SK-N-SH treated with all-trans-retinoic acid at 6 μM for 48 hours (cell line): Measurements from ENCODE around the gene AXIN2.

Experiments
- ATAC-seq: fragments of 200-7000 bp; cut with Tn5 transposase; 3 replicates; pipeline ENCODE4 v1.9.1; 2020; ENCODE audit warnings: mild to moderate bottlenecking, moderate library complexity
- ARNTL ChIP-seq: fragments of 450-650 bp; formaldehyde crosslinking; IDR thresholded peaks from 2 replicates; pipeline ENCODE4 v1.5.0; 2020; ENCODE audit warnings: low read depth, mild to moderate bottlenecking, moderate library complexity, borderline replicate concordance
- BACH2 ChIP-seq: fragments of 250-450 bp; sonication (Bioruptor Pico); IDR thresholded peaks from 2 replicates; pipeline ENCODE4 v1.9.0; 2021; ENCODE audit warnings: mild to moderate bottlenecking, borderline replicate concordance
- CSDC2 ChIP-seq: fragments of 250-450 bp; sonication (Bioruptor Pico); IDR thresholded peaks from 2 replicates; pipeline ENCODE4 v1.5.0; 2020; ENCODE audit warnings: mild to moderate bottlenecking, moderate library complexity
- GLIS3 ChIP-seq: fragments of 250-450 bp; sonication (Bioruptor Pico); IDR thresholded peaks from 2 replicates; pipeline ENCODE4 v1.5.0; 2020; ENCODE audit warnings: mild to moderate bottlenecking, moderate library complexity
- ISL1 ChIP-seq: fragments of 250-450 bp; sonication (Bioruptor Pico); IDR thresholded peaks from 2 replicates; pipeline ENCODE4 v2.1.2; 2022; ENCODE audit warnings: mild to moderate bottlenecking, moderate library complexity
- OSR1 ChIP-seq: fragments of 250-450 bp; sonication (Bioruptor Pico); IDR thresholded peaks from 2 replicates; pipeline ENCODE4 v1.8.0; 2022; ENCODE audit warnings: moderate library complexity, mild to moderate bottlenecking, inconsistent platforms
- PPARA ChIP-seq: fragments of 250-450 bp; sonication (Bioruptor Pico); IDR thresholded peaks from 2 replicates; pipeline ENCODE4 v1.5.0; 2020; ENCODE audit warnings: mild to moderate bottlenecking, borderline replicate concordance
- RARB ChIP-seq: fragments of 250-450 bp; sonication (Bioruptor Pico); IDR thresholded peaks from 2 replicates; pipeline ENCODE4 v1.8.0; 2021; ENCODE audit warnings: mild to moderate bottlenecking, moderate library complexity
- TCF4 ChIP-seq: fragments of 250-450 bp; sonication (Bioruptor Pico); IDR thresholded peaks from 2 replicates; pipeline ENCODE4 v1.8.0; 2021; ENCODE audit warnings: mild to moderate bottlenecking, moderate library complexity, borderline replicate concordance
- TOX ChIP-seq: fragments of 250-450 bp; sonication (Bioruptor Pico); IDR thresholded peaks from 2 replicates; pipeline ENCODE4 v1.8.0; 2021; ENCODE audit warnings: mild to moderate bottlenecking, moderate library complexity, borderline replicate concordance
- TSHZ2 ChIP-seq: fragments of 250-450 bp; sonication (Bioruptor Pico); IDR thresholded peaks from 2 replicates; pipeline ENCODE4 v1.5.0; 2020; ENCODE audit warnings: mild to moderate bottlenecking, moderate library complexity
- ZC3H10 ChIP-seq: fragments of 250-450 bp; sonication (Bioruptor Pico); IDR thresholded peaks from 2 replicates; pipeline ENCODE4 v1.5.1; 2021; ENCODE audit warnings: mild to moderate bottlenecking, moderate library complexity
- ZFP3 ChIP-seq: fragments of 250-450 bp; sonication (Bioruptor Pico); IDR thresholded peaks from 2 replicates; pipeline ENCODE4 v1.5.0; 2020; ENCODE audit warnings: mild to moderate bottlenecking, moderate library complexity
- ZFP30 ChIP-seq: fragments of 450-650 bp; formaldehyde crosslinking; IDR thresholded peaks from 2 replicates; pipeline ENCODE4 v1.5.0; 2022; ENCODE audit warnings: mild to moderate bottlenecking, moderate library complexity
- ZNF565 ChIP-seq: fragments of 450-650 bp; formaldehyde crosslinking; conservative IDR thresholded peaks from 2 replicates; pipeline ENCODE4 v1.5.0; 2020; ENCODE audit warnings: low read depth, mild to moderate bottlenecking, moderate library complexity
- ZNF70 ChIP-seq: fragments of 450-650 bp; formaldehyde crosslinking; IDR thresholded peaks from 2 replicates; pipeline ENCODE4 v1.5.0; 2020; ENCODE audit warnings: mild to moderate bottlenecking, moderate library complexity
- ZNF8 ChIP-seq: fragments of 450-650 bp; formaldehyde crosslinking; IDR thresholded peaks from 2 replicates; pipeline ENCODE4 v1.5.0; 2020; ENCODE audit warnings: mild to moderate bottlenecking, moderate library complexity
- TF ChIP-seq, protein P1 (sequence below): fragments of 250-450 bp; sonication (Bioruptor Pico); IDR thresholded peaks from 2 replicates; pipeline ENCODE4 v1.8.0; 2020; ENCODE audit warnings: mild to moderate bottlenecking, moderate library complexity, borderline replicate concordance
- TF ChIP-seq, protein P2 (sequence below): fragments of 250-450 bp; sonication (Bioruptor Pico); IDR thresholded peaks from 2 replicates; pipeline ENCODE4 v1.5.1; 2020; ENCODE audit warnings: low read depth, mild to moderate bottlenecking, moderate library complexity

AXIN2 gene, protein sequence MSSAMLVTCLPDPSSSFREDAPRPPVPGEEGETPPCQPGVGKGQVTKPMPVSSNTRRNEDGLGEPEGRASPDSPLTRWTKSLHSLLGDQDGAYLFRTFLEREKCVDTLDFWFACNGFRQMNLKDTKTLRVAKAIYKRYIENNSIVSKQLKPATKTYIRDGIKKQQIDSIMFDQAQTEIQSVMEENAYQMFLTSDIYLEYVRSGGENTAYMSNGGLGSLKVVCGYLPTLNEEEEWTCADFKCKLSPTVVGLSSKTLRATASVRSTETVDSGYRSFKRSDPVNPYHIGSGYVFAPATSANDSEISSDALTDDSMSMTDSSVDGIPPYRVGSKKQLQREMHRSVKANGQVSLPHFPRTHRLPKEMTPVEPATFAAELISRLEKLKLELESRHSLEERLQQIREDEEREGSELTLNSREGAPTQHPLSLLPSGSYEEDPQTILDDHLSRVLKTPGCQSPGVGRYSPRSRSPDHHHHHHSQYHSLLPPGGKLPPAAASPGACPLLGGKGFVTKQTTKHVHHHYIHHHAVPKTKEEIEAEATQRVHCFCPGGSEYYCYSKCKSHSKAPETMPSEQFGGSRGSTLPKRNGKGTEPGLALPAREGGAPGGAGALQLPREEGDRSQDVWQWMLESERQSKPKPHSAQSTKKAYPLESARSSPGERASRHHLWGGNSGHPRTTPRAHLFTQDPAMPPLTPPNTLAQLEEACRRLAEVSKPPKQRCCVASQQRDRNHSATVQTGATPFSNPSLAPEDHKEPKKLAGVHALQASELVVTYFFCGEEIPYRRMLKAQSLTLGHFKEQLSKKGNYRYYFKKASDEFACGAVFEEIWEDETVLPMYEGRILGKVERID

DNA sequence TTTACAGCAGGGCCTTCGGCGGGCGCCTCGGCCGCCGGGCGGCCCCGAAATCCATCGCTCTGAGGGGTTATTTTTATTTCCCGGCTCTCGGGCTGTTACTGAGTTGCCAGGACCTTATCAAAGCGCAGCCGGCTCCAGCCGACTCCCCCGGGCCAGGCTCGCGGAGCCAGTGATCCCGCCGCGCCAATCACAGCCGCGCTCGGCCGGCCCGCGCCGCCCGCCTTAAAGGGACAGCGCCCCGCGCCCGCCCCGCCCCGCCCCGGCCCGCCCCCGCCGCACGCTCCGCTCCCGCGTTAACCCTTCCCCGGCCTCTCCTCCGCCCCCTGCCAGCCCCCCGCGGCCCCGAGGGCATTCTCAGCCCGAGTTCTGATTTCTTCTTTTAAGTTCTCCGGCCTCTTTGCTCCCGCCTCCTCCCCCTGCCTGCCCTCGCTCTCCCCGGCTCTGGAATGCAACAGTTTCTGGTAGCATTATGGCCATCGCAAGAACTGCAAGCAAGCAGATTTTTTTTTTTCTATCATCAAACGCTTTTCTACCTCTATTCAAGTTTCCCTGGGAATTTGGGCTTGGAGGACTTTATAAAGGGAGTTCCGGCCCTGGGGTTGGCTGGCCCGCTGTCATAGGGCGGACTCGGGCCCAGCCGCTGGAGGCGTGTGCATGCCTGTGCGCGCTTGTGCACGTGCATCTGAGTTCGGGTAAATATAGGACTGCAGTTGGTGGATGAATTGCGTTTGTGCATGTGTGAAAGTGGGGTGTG, at the start of gene AXIN2:
Gene AXIN2 (minus strand): TSS at position 197 of the 754 bp plus-strand sequence. CDS start 3,028 bp downstream, outside the sequence.
- TF ChIP-seq BACH2 (CRISPR knock-in tag), result no peak
- TF ChIP-seq ZNF70 (CRISPR knock-in tag), result no peak
- no peak for TF ChIP-seq ZNF8
- TF ChIP-seq TSHZ2, result no peak
- ATAC-seq, result peak; percentile 77

DNA sequence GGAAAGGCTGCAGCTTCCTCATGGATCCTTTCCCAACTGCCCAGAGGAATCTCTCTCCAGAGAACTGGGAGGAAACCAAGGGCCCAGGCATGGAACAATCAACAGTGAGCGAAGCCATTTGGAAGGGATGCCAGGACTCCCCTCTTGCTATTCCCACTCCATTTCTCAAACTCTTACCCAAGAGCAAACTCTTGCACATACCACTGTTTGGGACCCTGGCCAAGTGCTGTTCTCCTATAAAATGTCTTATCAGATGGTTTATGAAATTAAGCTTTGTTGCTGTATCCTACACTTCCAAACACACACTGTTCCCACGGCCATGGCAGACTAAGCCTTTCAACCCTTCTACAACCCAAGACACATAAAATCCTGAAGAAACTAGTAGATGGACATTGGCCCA, 48.3 kb upstream of the AXIN2 start:
- TF ChIP-seq ZC3H10 (no peak), OSR1 (CRISPR knock-in tag) (no peak), RARB (CRISPR knock-in tag) (no peak), CSDC2 (CRISPR knock-in tag) (no peak), TOX (CRISPR knock-in tag) (no peak), ZNF8 (no peak), ZNF565 (CRISPR knock-in tag) (no peak), GLIS3 (CRISPR knock-in tag) (no peak), ZFP3 (CRISPR knock-in tag) (no peak), ARNTL (CRISPR knock-in tag) (no peak), BACH2 (CRISPR knock-in tag) (no peak), TCF4 (CRISPR knock-in tag) (no peak), ZNF70 (CRISPR knock-in tag) (no peak), TSHZ2 (no peak)
- TF ChIP-seq, protein P1, sequence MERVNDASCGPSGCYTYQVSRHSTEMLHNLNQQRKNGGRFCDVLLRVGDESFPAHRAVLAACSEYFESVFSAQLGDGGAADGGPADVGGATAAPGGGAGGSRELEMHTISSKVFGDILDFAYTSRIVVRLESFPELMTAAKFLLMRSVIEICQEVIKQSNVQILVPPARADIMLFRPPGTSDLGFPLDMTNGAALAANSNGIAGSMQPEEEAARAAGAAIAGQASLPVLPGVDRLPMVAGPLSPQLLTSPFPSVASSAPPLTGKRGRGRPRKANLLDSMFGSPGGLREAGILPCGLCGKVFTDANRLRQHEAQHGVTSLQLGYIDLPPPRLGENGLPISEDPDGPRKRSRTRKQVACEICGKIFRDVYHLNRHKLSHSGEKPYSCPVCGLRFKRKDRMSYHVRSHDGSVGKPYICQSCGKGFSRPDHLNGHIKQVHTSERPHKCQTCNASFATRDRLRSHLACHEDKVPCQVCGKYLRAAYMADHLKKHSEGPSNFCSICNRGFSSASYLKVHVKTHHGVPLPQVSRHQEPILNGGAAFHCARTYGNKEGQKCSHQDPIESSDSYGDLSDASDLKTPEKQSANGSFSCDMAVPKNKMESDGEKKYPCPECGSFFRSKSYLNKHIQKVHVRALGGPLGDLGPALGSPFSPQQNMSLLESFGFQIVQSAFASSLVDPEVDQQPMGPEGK, result no peak
- TF ChIP-seq, protein P2, sequence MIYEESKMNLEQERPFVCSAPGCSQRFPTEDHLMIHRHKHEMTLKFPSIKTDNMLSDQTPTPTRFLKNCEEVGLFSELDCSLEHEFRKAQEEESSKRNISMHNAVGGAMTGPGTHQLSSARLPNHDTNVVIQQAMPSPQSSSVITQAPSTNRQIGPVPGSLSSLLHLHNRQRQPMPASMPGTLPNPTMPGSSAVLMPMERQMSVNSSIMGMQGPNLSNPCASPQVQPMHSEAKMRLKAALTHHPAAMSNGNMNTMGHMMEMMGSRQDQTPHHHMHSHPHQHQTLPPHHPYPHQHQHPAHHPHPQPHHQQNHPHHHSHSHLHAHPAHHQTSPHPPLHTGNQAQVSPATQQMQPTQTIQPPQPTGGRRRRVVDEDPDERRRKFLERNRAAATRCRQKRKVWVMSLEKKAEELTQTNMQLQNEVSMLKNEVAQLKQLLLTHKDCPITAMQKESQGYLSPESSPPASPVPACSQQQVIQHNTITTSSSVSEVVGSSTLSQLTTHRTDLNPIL, result no peak
- ATAC-seq, result no peak

DNA sequence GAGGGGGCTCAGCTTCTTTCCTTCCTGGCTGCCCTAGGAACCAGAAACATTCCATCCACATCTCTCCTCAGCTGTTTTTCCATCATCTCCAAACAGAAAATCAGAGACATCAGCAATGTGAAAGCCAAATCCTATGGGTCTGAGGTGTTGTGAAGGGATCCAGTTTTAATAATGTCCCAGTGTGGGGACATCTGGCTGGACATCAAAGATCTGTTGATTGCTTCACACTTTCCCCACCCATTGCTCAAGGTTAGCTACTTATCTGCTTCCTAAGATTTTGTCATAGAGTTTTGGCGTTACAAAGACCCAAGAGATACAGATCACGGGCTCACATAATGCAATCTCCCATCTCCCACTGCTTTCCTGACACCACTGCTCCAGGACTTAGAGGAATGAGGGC, 47.8 kb upstream of the AXIN2 start:
- TF ChIP-seq ZFP30 (no peak), CSDC2 (CRISPR knock-in tag) (no peak), OSR1 (CRISPR knock-in tag) (no peak), TCF4 (CRISPR knock-in tag) (no peak), ISL1 (CRISPR knock-in tag) (no peak), PPARA (no peak)
- no peak for ATAC-seq
